ENCODE results near the gene ARAP3.

DNA sequence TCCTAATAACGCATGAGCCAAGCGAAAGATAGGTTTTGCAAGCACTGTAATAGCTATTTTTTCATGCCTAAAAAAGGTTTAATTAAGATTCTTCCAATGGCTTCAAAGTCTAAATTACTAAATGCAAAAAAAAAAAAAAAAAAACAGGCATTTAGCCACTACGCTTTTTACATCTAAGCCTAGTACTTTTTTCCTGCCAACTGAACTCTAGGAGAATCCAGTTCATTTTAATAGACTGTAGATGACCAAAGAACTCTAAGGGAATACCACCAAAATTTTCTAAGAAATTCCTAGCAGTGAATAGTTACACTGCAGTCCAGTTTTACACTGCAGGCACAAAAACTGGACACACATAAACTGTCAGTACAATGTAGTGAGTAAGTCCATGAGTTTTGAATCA lies 73.0 kb downstream of the ARAP3 start:
- TF ChIP-seq, protein P1, sequence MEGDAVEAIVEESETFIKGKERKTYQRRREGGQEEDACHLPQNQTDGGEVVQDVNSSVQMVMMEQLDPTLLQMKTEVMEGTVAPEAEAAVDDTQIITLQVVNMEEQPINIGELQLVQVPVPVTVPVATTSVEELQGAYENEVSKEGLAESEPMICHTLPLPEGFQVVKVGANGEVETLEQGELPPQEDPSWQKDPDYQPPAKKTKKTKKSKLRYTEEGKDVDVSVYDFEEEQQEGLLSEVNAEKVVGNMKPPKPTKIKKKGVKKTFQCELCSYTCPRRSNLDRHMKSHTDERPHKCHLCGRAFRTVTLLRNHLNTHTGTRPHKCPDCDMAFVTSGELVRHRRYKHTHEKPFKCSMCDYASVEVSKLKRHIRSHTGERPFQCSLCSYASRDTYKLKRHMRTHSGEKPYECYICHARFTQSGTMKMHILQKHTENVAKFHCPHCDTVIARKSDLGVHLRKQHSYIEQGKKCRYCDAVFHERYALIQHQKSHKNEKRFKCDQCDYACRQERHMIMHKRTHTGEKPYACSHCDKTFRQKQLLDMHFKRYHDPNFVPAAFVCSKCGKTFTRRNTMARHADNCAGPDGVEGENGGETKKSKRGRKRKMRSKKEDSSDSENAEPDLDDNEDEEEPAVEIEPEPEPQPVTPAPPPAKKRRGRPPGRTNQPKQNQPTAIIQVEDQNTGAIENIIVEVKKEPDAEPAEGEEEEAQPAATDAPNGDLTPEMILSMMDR (IDR thresholded peaks at IDR 0.05; ENCODE audit: extremely low read depth in 1 of 2, insufficient read depth in 1 of 2, low read depth in 1 of 2, low read length in 2 of 2) = no peak
- TF ChIP-seq POLR2AphosphoS5 (IDR thresholded peaks at IDR 0.05; ENCODE audit: insufficient read depth, low read depth, low read length) = no peak
- TF ChIP-seq JUN (IDR thresholded peaks at IDR 0.05; ENCODE audit: borderline replicate concordance, insufficient read depth, insufficient read length, low read depth) = no peak
- no peak for TF ChIP-seq GATA2 (IDR thresholded peaks at IDR 0.05; ENCODE audit: insufficient read depth, insufficient read length, low read depth, low read length)
- no peak for TF ChIP-seq POLR2A (IDR thresholded peaks at IDR 0.05; ENCODE audit: low read depth, low read length)
- TF ChIP-seq MYC (IDR thresholded peaks at IDR 0.05; ENCODE audit: low read depth, low read length) = no peak
- TF ChIP-seq EZH2 (IDR thresholded peaks at IDR 0.05; ENCODE audit: borderline replicate concordance, low read depth, low read length, severe bottlenecking) = no peak
- TF ChIP-seq FOS (IDR thresholded peaks at IDR 0.05; ENCODE audit: borderline replicate concordance, insufficient read depth, low read length) = no peak

Measured in endothelial cell of umbilical vein (primary cell).